GM18861 (cell line): ENCODE measurements around the gene DCPS.

ENCODE experiments used
- ATAC-seq: cut with Tn5 transposase; IDR thresholded peaks from one replicate; pipeline ENCODE4 v1.9.1; 2021; ENCODE audit not compliant: unreplicated experiment

DCPS gene

GRCh38 chr11:126327281-126328000 lies 23.6 kb downstream of the DCPS start:
- ATAC-seq: no peak

DNA sequence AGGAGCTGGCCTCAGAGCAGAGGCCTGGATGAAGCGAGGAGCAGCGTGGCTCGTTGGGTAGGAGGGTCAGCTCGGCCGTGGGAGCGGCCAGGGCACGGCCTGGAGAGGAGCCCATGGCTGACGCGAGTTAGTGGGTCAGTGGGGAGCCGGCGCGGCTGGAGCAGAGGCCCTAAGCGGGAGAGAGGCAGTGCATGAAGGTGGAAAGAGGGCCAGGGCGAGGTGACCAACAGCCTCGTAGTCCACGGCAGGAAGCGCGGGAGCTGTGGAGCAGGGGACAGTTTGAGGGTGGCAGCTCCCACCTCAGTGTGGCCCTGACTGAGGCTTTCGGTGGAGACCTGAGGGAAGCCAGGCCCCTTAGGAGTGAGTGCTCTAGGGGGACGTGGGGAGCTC lies 24.1 kb downstream of the DCPS start:
- ATAC-seq: no peak

DNA sequence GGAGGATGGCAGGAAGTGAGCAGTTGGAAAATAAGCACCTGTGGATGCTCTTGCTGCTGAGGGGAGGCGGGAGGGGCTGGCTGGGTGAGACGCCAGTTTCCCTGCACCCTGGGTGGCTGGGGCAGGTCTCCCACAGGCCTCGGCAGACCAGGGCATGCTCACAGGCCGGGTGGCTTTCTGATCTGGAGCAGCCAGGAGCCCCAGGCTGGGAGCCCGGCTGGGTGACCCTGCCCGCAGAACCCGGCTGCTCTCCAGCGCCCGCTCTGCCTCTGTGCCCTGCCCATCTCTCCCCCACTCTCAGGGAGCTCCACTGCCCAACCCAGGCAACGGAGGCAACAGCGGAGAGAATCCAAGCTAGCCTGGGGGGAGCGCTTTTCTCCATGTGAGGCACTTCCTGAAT lies 24.6 kb downstream of the DCPS start:
- ATAC-seq: no peak

- ATAC-seq: no peak
Measured at GRCh38 chr11:126328938-126329643, 25.2 kb downstream of the DCPS start.

GRCh38 chr11:126329644-126330211 lies 25.9 kb downstream of the DCPS start:
- no peak for ATAC-seq

GRCh38 chr11:126331286-126331685 lies 27.4 kb downstream of the DCPS start:
- ATAC-seq: no peak

DNA sequence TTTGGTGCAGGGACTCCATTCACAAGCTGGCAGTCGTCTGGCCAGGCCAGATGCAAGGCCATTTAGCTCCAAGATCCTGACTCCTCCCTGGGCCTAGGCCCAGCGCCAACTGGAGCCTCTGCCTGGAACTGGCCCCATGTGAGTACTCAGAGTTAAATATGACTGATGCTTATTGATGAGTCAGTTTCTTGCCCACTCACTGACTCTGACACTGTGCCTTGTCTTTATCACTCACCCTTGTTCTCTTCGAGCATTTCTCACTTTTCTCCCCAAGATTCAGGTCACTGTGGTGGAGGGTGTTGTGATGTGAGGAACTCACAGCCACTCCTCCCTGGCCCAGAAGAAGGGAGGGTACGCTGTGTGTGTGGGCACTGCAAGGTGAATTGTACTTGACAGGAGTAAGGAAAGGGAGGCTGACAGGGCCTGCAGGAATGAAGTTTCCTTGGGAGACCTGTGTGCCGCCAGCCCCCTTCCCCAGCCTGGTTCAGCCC lies 28.4 kb downstream of the DCPS start:
- ATAC-seq: no peak

GRCh38 chr11:126333142-126333541 lies 29.3 kb downstream of the DCPS start:
- ATAC-seq: no peak

GRCh38 chr11:126334659-126335462 lies 31.0 kb downstream of the DCPS start:
- ATAC-seq: no peak

- no peak for ATAC-seq
Measured at GRCh38 chr11:126335463-126335760, 31.6 kb downstream of the DCPS start.

DNA sequence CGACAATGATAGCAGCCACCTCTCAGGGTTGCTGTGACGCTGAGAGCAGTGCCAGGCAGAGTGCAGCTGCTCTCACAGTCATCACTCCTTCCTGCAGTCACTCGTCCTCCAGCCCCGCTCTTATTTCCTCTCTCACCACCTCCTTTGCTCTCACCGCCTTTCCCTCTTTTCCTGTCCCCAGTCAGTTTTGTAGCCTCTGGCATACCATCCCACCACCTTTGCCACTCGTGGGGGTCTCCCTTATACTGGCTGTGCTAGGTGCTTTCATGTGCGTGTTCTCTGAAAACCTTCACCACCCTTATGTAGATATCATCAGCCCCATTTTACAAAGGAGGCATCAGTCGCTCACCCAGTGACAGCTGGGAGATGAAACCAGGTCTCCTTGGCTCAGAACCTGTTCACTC lies 32.3 kb downstream of the DCPS start:
- no peak for ATAC-seq

GRCh38 chr11:126336671-126337101 lies 32.8 kb downstream of the DCPS start:
- no peak for ATAC-seq

- no peak for ATAC-seq
Measured at GRCh38 chr11:126337126-126337473, 33.2 kb downstream of the DCPS start.

- ATAC-seq: no peak
Measured at GRCh38 chr11:126337474-126338241, 33.8 kb downstream of the DCPS start.

- ATAC-seq: no peak
Measured at GRCh38 chr11:126338346-126339055, 34.6 kb downstream of the DCPS start.

DNA sequence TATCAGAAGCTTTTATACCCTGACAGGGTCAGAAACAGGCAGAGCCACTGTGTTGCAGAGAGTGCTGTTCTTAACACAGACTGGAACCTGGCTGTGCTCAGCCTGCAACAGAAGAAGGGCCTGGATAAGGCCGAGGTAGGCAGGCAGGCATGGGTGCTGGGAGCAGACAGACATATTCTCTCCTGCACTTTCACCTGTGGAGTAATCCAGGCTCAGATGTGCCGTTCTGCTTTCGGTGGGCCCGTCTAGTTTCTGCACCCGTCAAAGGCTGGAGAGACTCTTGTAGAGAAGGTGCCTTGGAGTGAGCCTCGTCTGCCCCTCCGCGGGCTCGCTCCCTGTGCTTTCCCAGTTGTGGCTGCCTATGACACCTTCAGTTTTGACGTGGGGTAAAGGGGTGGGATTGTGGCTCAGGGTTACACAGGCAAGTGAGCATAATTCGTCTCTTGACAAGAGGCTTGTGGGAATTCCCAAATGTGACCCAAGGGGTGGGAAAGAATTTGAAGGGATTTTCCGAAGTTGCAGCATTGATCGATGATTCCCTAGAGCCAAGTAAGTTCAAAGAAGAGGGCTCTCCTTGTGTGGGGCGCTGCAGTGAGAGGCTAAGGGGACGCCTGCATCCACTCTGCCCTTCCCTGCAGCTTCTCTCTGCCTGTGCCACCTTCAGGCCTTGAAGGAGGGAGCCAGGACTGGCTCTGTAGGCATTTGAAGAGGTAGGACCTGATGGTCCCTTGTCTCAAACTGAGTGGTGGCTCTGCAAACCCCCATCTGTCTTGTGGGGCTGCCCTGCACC lies 35.4 kb downstream of the DCPS start:
- no peak for ATAC-seq

DNA sequence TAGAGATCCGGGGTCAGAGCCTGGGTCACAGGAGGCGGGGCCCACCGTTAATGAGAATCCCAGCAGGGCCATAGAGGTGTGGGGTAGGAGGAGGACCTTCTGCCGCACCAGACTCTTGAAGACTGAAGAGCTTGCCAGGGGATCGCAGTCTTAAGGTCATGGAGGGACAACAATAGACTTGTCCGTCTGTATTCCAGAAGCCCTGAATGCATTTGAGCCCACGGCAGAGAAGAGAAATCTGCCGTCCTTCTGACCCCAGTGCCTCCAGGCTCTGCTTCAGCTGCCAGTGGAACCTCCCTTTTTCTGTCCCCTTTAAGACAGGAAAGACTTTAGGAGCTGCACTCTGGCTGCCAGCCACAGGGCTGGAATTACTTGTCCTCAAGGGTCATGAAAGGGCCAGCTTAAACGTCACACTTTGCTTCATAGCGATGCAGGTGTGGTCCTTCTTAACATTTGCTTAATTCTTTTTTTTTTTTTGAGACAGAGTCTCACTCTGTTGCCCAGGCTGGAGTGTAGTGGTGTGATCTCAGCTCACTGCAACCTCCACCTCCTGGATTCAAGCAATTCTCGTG lies 36.1 kb downstream of the DCPS start:
- ATAC-seq: no peak

GRCh38 chr11:126340960-126341606 lies 37.2 kb downstream of the DCPS start:
- ATAC-seq: no peak

DNA sequence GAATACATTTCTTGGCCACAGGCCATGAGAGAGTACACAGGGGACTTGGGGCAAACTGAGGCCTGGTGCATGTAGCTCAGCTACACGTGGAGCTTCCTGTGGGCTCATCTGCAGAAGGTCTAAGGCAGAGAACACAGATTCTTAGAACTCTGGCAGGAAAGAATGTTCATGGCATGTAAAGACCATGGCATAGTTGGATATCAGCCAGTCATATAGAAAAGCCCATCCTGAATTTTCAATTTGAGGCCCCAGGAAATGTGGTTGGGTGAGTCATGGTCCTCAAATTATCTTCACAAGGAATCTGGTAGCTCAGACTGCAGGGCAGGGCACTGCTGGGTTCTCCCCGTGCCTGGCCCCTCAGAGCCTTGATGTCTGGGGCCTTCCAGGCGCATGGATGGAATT lies 37.9 kb downstream of the DCPS start:
- no peak for ATAC-seq
